HG03045 (cell line): ENCODE measurements around the gene OR7G1.
"Not testable (repeated sequence)": the region's sequence is repeated elsewhere in the genome, so short reads cannot be mapped to it uniquely, and the experiment has no call there.

Source experiments
- ATAC-seq: cut with Tn5 transposase; IDR thresholded peaks from one replicate; pipeline ENCODE4 v1.9.1; 2021; ENCODE audit warnings: mild to moderate bottlenecking, moderate library complexity; ENCODE audit not compliant: unreplicated experiment

OR7G1 gene

GRCh38 chr19:9086761-9087160, 28.8 kb downstream of the OR7G1 start, which contains the start of gene OR1M1:
Gene OR1M1, plus strand, starts transcription at chr19:9087061. Its CDS starts 6,184 bp downstream, at chr19:9093245.
- ATAC-seq, result no peak

GRCh38 chr19:9078651-9079050, 36.9 kb downstream of the OR7G1 start:
- no peak for ATAC-seq

GRCh38 chr19:9076901-9077300, 38.7 kb downstream of the OR7G1 start:
- ATAC-seq, result no peak

- ATAC-seq, result no peak
These were observed 40.3 kb downstream of the OR7G1 start for GRCh38 chr19:9075064-9075949.

- no peak for ATAC-seq
These were observed 41.8 kb downstream of the OR7G1 start for GRCh38 chr19:9073806-9074205.

GRCh38 chr19:9071720-9072119, 43.8 kb downstream of the OR7G1 start:
- ATAC-seq, result not testable (repeated sequence)

- ATAC-seq, result no peak
These were observed 45.5 kb downstream of the OR7G1 start for GRCh38 chr19:9070066-9070465.

GRCh38 chr19:9065457-9066014, 50.0 kb downstream of the OR7G1 start:
- no peak for ATAC-seq
